Measurements from ENCODE around the gene SH3D19.

DNA sequence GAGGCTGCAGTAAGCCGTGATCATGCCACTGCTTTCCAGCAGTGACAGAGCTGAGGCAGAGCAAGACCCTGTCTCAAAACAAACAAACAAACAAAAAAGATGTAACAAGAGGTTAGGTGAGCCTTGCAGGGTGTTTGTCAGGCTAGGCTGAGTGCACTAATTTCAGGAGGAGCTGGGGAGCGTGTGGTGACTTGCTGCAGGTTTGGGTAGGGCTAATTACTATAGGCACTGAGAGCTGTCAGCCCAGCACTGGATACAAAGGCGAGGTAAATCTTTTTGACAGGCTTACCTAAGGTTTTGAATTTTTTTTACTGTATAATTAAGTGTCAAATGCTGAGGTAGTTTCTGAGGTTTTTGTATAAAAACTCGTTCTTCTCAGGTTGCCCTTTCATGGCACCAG is 29.8 kb upstream of the SH3D19 start:
- TF ChIP-seq, protein P1, sequence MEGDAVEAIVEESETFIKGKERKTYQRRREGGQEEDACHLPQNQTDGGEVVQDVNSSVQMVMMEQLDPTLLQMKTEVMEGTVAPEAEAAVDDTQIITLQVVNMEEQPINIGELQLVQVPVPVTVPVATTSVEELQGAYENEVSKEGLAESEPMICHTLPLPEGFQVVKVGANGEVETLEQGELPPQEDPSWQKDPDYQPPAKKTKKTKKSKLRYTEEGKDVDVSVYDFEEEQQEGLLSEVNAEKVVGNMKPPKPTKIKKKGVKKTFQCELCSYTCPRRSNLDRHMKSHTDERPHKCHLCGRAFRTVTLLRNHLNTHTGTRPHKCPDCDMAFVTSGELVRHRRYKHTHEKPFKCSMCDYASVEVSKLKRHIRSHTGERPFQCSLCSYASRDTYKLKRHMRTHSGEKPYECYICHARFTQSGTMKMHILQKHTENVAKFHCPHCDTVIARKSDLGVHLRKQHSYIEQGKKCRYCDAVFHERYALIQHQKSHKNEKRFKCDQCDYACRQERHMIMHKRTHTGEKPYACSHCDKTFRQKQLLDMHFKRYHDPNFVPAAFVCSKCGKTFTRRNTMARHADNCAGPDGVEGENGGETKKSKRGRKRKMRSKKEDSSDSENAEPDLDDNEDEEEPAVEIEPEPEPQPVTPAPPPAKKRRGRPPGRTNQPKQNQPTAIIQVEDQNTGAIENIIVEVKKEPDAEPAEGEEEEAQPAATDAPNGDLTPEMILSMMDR (IDR thresholded peaks at IDR 0.05 in 4 of 5, conservative IDR thresholded peaks at IDR 0.05 in 1 of 5) = no peak
- TF ChIP-seq POLR2A (IDR thresholded peaks at IDR 0.05) = no peak
